ENCODE measurements around the gene VPS35L. TPM values are rescaled to one million over a fixed set of nuclear protein-coding genes. Genes with fewer than 3 reads are reported as not detected.

Gene VPS35L
- total RNA-seq, 1 experiment from 2014 or later, result 51.1 TPM

DNA sequence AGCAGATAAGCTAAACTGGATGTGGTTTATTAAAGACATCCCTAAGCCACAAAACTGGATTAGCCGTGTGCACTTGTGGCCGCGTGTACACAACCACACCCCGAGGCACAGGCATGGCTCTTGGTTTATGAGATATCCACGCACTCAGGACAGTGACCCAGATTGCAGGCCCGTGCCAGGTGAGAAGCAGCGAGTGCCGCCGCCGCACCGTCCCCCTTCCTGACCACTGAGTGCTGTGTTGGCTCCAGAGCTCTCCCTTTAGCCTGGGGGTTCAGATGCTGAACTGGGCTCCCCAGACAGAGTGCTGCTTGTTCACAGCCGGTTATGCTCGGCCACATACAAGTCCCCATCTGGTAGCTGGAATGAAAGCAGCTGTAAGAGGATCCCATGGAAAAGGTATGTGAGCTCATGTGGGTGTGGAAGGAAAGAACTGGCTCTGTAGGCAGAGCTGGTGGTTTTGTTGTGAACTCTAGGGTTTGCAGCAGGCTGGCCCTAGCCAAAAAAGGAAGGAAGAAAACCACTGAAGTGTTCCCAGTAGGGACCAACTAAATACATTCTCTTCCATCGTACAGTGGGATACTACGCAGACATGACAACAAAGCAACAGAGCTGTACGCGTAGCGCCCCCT, 133.0 kb downstream of the VPS35L start:
- TF ChIP-seq CTCF (conservative IDR thresholded peaks at IDR 0.05; ENCODE audit: low read depth, low read length), result no peak
- no peak for TF ChIP-seq EZH2 (IDR thresholded peaks at IDR 0.05; ENCODE audit: borderline replicate concordance, low read depth, low read length, poor library complexity, severe bottlenecking)
- no peaks in the 10 kb centered on the region for H3K9me3 ChIP-seq (ENCODE audit: low read depth, low read length, poor library complexity, severe bottlenecking)
- no peak for DNase-seq (ENCODE audit: low spot score)
- no TSS peak for BruUV-seq (replicated peaks)
- no peaks in the 10 kb centered on the region for H3K27me3 ChIP-seq (replicated peaks; ENCODE audit: insufficient read depth, low read depth, low read length, poor library complexity)
- H3K36me3 ChIP-seq (ENCODE audit: insufficient read depth, low read length, poor library complexity, severe bottlenecking), result peaks cover 4% of the 10 kb centered on the region
- ChIA-PET POLR2A (ENCODE audit: low non-redundant PET) (interaction anchor here (0.8 kb wide), 1 partner anchor 11 kb away, joined by 4 read pairs; no protein-coding TSS in a partner anchor), CTCF (no interaction called here)
- no peaks in the 10 kb centered on the region for H3K4me1 ChIP-seq (ENCODE audit: insufficient read depth, low read length, poor library complexity, severe bottlenecking)
- intact Hi-C loops (cut with micrococcal nuclease; ENCODE audit: unreplicated experiment), result no loop called here
- H3K27ac ChIP-seq (ENCODE audit: low read depth, low read length, poor library complexity, severe bottlenecking), result no peak overlapping the region
- no peak overlapping the region for H3K4me3 ChIP-seq (ENCODE audit: low read depth, low read length, poor library complexity, severe bottlenecking)

DNA sequence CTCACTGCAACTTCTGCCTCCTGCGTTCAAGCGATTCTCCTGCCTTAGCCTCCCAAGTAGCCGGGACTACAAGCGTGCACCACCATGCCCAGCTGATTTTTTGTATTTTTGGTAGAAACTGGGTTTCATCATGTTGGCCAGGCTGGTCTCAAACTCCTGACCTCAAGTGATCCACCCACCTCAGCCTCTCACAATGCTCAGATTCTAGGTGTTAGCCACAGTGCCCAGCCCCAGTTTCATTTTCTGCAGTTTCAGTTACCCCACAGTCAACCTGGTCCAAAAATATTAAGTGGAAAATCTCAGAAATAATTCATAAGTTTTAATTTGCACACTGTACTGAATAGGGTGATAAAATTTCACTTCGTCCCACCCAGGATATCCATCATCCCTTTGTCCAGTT, 133.8 kb downstream of the VPS35L start:
- no TSS peak for BruUV-seq (replicated peaks)
- H3K9me3 ChIP-seq (ENCODE audit: low read depth, low read length, poor library complexity, severe bottlenecking), result no peaks in the 10 kb centered on the region
- no peak for DNase-seq (ENCODE audit: low spot score)
- no peak for TF ChIP-seq CTCF (conservative IDR thresholded peaks at IDR 0.05; ENCODE audit: low read depth, low read length)
- TF ChIP-seq EZH2 (IDR thresholded peaks at IDR 0.05; ENCODE audit: borderline replicate concordance, low read depth, low read length, poor library complexity, severe bottlenecking), result no peak
- peaks cover 3% of the 10 kb centered on the region for H3K36me3 ChIP-seq (ENCODE audit: insufficient read depth, low read length, poor library complexity, severe bottlenecking)
- ChIA-PET POLR2A (ENCODE audit: low non-redundant PET) (no interaction called here), CTCF (no interaction called here)
- H3K4me1 ChIP-seq (ENCODE audit: insufficient read depth, low read length, poor library complexity, severe bottlenecking), result no peaks in the 10 kb centered on the region
- no peaks in the 10 kb centered on the region for H3K27me3 ChIP-seq (replicated peaks; ENCODE audit: insufficient read depth, low read depth, low read length, poor library complexity)
- no peak overlapping the region for H3K27ac ChIP-seq (ENCODE audit: low read depth, low read length, poor library complexity, severe bottlenecking)
- intact Hi-C loops (cut with micrococcal nuclease; ENCODE audit: unreplicated experiment), result no loop called here
- no peak overlapping the region for H3K4me3 ChIP-seq (ENCODE audit: low read depth, low read length, poor library complexity, severe bottlenecking)

GRCh38 chr16:19690196-19690595, 134.7 kb downstream of the VPS35L start:
- no TSS peak for BruUV-seq (replicated peaks)
- ChIA-PET POLR2A (ENCODE audit: low non-redundant PET) (no interaction called here), CTCF (no interaction called here)
- DNase-seq (ENCODE audit: low spot score), result no peak
- intact Hi-C loops (cut with micrococcal nuclease; ENCODE audit: unreplicated experiment), result no loop called here
- H3K9me3 ChIP-seq (ENCODE audit: low read depth, low read length, poor library complexity, severe bottlenecking), result no peaks in the 10 kb centered on the region
- no peaks in the 10 kb centered on the region for H3K27me3 ChIP-seq (replicated peaks; ENCODE audit: insufficient read depth, low read depth, low read length, poor library complexity)
- H3K4me3 ChIP-seq (ENCODE audit: low read depth, low read length, poor library complexity, severe bottlenecking), result no peak overlapping the region
- TF ChIP-seq EZH2 (IDR thresholded peaks at IDR 0.05; ENCODE audit: borderline replicate concordance, low read depth, low read length, poor library complexity, severe bottlenecking) (no peak), CTCF (conservative IDR thresholded peaks at IDR 0.05; ENCODE audit: low read depth, low read length) (no peak)
- peaks cover 3% of the 10 kb centered on the region for H3K36me3 ChIP-seq (ENCODE audit: insufficient read depth, low read length, poor library complexity, severe bottlenecking)
- no peaks in the 10 kb centered on the region for H3K4me1 ChIP-seq (ENCODE audit: insufficient read depth, low read length, poor library complexity, severe bottlenecking)
- no peak overlapping the region for H3K27ac ChIP-seq (ENCODE audit: low read depth, low read length, poor library complexity, severe bottlenecking)

Measured in A673 (cell line).